Loucy (cell line): ENCODE results near the gene CRELD2.

Source experiments
- H2AFZ ChIP-seq: fragments of 200-600 bp; sonication (generic); 2 replicates; pipeline ENCODE4 v1.6.0; 2016; ENCODE audit warnings: antibody characterized with exemption, mild to moderate bottlenecking, low read length, moderate library complexity
- H3F3A ChIP-seq: fragments of 200-600 bp; 2 replicates; pipeline ENCODE4 v1.6.0; 2016; ENCODE audit warnings: antibody characterized with exemption, low read depth, mild to moderate bottlenecking
- H3K27me3 ChIP-seq: fragments of 200-600 bp; sonication (generic); 2 replicates; pipeline ENCODE4 v1.6.1; 2014; ENCODE audit warnings: low read length, mild to moderate bottlenecking; ENCODE audit not compliant: insufficient read depth, poor library complexity, severe bottlenecking
- H3K36me3 ChIP-seq: fragments of 200-600 bp; sonication (generic); 2 replicates; pipeline ENCODE4 v1.6.1; 2016; ENCODE audit warnings: low read length; ENCODE audit not compliant: insufficient read depth
- H3K4me1 ChIP-seq: fragments of 200-600 bp; sonication (generic); 2 replicates; pipeline ENCODE4 v1.5.1; 2014; ENCODE audit warnings: low read length, mild to moderate bottlenecking; ENCODE audit not compliant: insufficient read depth, poor library complexity, severe bottlenecking
- H3K4me2 ChIP-seq: fragments of 200-600 bp; sonication (generic); 2 replicates; pipeline ENCODE4 v1.6.0; 2014; ENCODE audit warnings: antibody characterized with exemption, low read length, low read depth, mild to moderate bottlenecking; ENCODE audit not compliant: poor library complexity, severe bottlenecking
- H3K4me3 ChIP-seq: fragments of 200-600 bp; sonication (generic); 2 replicates; pipeline ENCODE4 v1.5.1; 2014; ENCODE audit warnings: low read length, mild to moderate bottlenecking, mixed read lengths; ENCODE audit not compliant: poor library complexity, severe bottlenecking
- H3K79me2 ChIP-seq: fragments of 200-600 bp; sonication (generic); 2 replicates; pipeline ENCODE4 v1.6.1; 2014; ENCODE audit warnings: low read length; ENCODE audit not compliant: insufficient read depth
- H3K9ac ChIP-seq: fragments of 200-600 bp; sonication (generic); 2 replicates; pipeline ENCODE4 v1.6.0; 2014; ENCODE audit warnings: mild to moderate bottlenecking, low read depth, low read length, moderate library complexity; ENCODE audit not compliant: poor library complexity, severe bottlenecking
- H3K9me2 ChIP-seq: fragments of 200-600 bp; sonication (generic); replicated peaks from 2 replicates; pipeline ENCODE4 v1.6.1; 2016; ENCODE audit warnings: low read depth, low read length, mixed read lengths
- H3K9me3 ChIP-seq: fragments of 200-600 bp; sonication (generic); 2 replicates; pipeline ENCODE4 v1.6.1; 2014; ENCODE audit warnings: mild to moderate bottlenecking, antibody characterized with exemption, low read length, low read depth; ENCODE audit not compliant: insufficient read depth
- H4K20me1 ChIP-seq: fragments of 200-600 bp; sonication (generic); 2 replicates; pipeline ENCODE4 v1.6.0; 2014; ENCODE audit warnings: antibody characterized with exemption, low read length, mild to moderate bottlenecking; ENCODE audit not compliant: insufficient read depth, poor library complexity, severe bottlenecking
- CTCF ChIP-seq: fragments of 200-600 bp; sonication (generic); conservative IDR thresholded peaks from 2 replicates; pipeline ENCODE4 v1.5.1; 2014; ENCODE audit warnings: mild to moderate bottlenecking, antibody characterized with exemption, low read length
- EZH2phosphoT487 ChIP-seq: fragments of 200-600 bp; IDR thresholded peaks from 2 replicates; pipeline ENCODE4 v1.6.1; 2018; ENCODE audit warnings: antibody characterized with exemption, mild to moderate bottlenecking, moderate library complexity, borderline replicate concordance

CRELD2 gene

GRCh38 chr22:49938565-49939136 lies 20.2 kb downstream of the CRELD2 start:
- Histone ChIP-seq H3K4me3 (no peak overlapping the region), H3K4me2 (no peak overlapping the region), H4K20me1 (no peaks in the 10 kb centered on the region), H3K36me3 (no peaks in the 10 kb centered on the region), H3K79me2 (no peaks in the 10 kb centered on the region), H3K4me1 (peaks cover 29% of the 10 kb centered on the region), H2AFZ (no peak overlapping the region), H3K9me3 (no peaks in the 10 kb centered on the region), H3K9me2 (no peaks in the 10 kb centered on the region), H3K27me3 (no peaks in the 10 kb centered on the region), H3K9ac (no peak overlapping the region), H3F3A (peaks cover 2% of the 10 kb centered on the region; the same call in 1 of the 2 replicates)
- TF ChIP-seq EZH2phosphoT487 = no peak

GRCh38 chr22:49941507-49942316 lies 23.3 kb downstream of the CRELD2 start:
- H3K9ac ChIP-seq = no peak overlapping the region
- no peaks in the 10 kb centered on the region for H3K79me2 ChIP-seq
- H3K4me1 ChIP-seq = peaks cover 17% of the 10 kb centered on the region
- H4K20me1 ChIP-seq = no peaks in the 10 kb centered on the region
- no peaks in the 10 kb centered on the region for H3K27me3 ChIP-seq
- no peaks in the 10 kb centered on the region for H3K9me2 ChIP-seq
- H3F3A ChIP-seq = 0 out of 2 replicates have a peak, but pooled peaks cover 5% of the 10 kb centered on the region
- H3K9me3 ChIP-seq = no peaks in the 10 kb centered on the region
- H3K4me2 ChIP-seq = no peak overlapping the region
- H3K36me3 ChIP-seq = no peaks in the 10 kb centered on the region
- H3K4me3 ChIP-seq = no peak overlapping the region
- no peak overlapping the region for H2AFZ ChIP-seq
- TF ChIP-seq CTCF (no peak), EZH2phosphoT487 (no peak)

GRCh38 chr22:49942565-49943404 lies 24.4 kb downstream of the CRELD2 start:
- peaks cover 6% of the 10 kb centered on the region for H3K4me1 ChIP-seq
- no peak overlapping the region for H3K4me2 ChIP-seq
- H3K4me3 ChIP-seq = no peak overlapping the region
- no peaks in the 10 kb centered on the region for H3K36me3 ChIP-seq
- no peaks in the 10 kb centered on the region for H4K20me1 ChIP-seq
- H2AFZ ChIP-seq = no peak overlapping the region
- H3K27me3 ChIP-seq = no peaks in the 10 kb centered on the region
- no peaks in the 10 kb centered on the region for H3K79me2 ChIP-seq
- H3K9me3 ChIP-seq = no peaks in the 10 kb centered on the region
- TF ChIP-seq CTCF (no peak), EZH2phosphoT487 (no peak)
- H3K9ac ChIP-seq = no peak overlapping the region
- 0 out of 2 replicates have a peak, but pooled peaks cover 5% of the 10 kb centered on the region for H3F3A ChIP-seq
- no peaks in the 10 kb centered on the region for H3K9me2 ChIP-seq
